HG02970 (cell line): ENCODE results near the gene ANKRD33B.
"Not testable (repeated sequence)": the region's sequence is repeated elsewhere in the genome, so short reads cannot be mapped to it uniquely, and the experiment has no call there.

Source experiments
- ATAC-seq: cut with Tn5 transposase; IDR thresholded peaks from one replicate; pipeline ENCODE4 v1.9.1; 2021; ENCODE audit warnings: mild to moderate bottlenecking, moderate library complexity, moderate number of reproducible peaks; ENCODE audit not compliant: unreplicated experiment, low FRiP score

The ANKRD33B gene

GRCh38 chr5:10556289-10556807, 7.5 kb upstream of the ANKRD33B start:
- no peak for ATAC-seq

DNA sequence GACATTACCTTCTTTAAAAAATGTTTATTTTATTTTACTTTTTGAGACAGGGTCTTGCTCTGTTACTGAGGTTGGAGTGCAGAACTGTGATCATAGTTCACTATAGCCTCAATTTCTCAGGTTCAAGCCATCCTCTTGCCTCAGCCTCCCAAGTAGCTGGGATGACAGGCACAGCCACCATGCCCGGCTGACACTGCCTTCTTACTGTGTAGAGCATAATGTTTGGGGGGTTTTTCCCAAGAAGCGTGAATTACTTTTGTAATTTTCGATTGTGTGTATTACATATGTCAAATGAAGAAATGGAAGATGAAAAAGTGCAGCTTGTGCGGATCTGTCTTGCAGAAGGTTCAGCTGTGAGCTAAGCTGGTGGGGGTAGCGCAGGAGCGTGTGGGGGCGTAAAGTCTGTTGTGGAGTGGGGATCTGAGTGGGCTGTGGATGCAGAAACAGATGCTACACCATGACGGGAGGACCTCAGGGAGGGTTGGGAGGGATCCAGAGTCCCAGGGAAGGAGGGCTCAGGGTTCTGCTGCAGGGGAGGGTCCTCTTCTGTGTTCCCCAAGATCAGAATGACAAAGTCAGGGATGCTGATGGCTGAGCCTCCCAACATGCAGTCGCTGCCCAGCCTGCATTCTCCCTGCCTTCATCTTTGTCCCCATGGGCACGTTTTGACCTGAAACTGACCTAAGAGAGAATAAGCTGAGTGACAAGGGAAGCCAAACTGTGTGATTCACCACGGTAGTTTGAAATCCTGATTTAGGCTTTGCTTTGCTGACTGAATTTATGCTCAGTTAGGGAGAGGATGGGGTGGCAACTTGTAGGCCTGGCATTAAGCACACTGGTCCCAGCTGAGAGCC, 6.8 kb upstream of the ANKRD33B start:
- ATAC-seq: no peak

GRCh38 chr5:10559151-10559550, 4.7 kb upstream of the ANKRD33B start:
- no peak for ATAC-seq

- no peak for ATAC-seq
Measured at GRCh38 chr5:10559871-10560270, 4.0 kb upstream of the ANKRD33B start.

GRCh38 chr5:10562201-10563109, 1.4 kb upstream of the ANKRD33B start:
- ATAC-seq: no peak

GRCh38 chr5:10563110-10563944, 543 bp upstream of the ANKRD33B start:
- ATAC-seq: peak; percentile 37

- ATAC-seq: no peak
Measured at GRCh38 chr5:10564838-10565784, 1.2 kb downstream of the ANKRD33B start.

- ATAC-seq: no peak
Measured at GRCh38 chr5:10565785-10566542, 2.1 kb downstream of the ANKRD33B start.

DNA sequence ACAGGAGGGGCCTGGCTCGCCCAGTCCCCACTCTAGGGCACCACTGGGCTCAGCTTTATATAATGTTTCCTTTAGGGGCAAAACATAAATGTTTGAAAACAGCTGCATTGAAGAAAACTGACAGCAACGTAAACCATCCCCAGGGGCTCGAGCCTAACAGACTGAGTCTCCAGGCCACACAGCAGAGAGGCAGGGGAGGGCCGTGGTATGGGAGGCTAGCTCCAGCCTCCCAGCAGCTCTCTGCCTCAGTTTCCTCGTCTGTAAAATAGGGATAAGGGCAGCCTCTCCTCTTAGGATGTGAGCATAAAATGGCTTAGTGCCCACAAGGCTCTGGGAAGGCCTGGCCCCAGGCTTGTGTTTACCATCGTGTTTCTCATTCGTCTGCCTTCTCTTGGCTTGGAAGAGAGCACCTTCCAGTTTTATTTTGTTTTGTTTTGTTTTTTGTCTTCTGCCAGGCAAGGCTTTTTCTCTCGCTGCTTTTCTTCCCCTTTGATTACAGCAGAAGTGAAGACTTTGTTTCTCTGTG, 2.7 kb downstream of the ANKRD33B start:
- ATAC-seq: no peak

- ATAC-seq: no peak
Measured at GRCh38 chr5:10567121-10567591, 3.3 kb downstream of the ANKRD33B start.

GRCh38 chr5:10567781-10568321, 4.0 kb downstream of the ANKRD33B start:
- ATAC-seq: no peak

- ATAC-seq: not testable (repeated sequence)
Measured at GRCh38 chr5:10570540-10570939, 6.7 kb downstream of the ANKRD33B start.

DNA sequence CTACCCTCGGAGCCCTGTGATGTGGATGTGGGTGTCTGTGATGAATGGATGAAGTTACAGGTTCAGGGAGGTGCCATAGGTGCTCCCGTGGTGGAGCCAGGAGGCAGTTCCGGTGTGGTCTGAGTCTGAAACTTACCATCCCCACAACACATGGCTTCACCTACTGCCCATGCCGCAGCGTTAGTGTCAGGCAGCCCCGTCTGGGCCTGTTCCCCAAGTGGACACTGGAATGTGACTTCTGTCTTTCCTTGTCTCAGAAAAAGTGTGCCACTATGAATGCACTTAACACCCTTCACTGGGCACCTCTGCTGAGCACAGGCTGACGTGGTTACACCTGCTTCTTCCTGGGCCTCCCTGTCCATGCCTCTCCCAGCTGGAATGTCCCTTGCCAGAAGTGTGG, 8.6 kb downstream of the ANKRD33B start:
- no peak for ATAC-seq

DNA sequence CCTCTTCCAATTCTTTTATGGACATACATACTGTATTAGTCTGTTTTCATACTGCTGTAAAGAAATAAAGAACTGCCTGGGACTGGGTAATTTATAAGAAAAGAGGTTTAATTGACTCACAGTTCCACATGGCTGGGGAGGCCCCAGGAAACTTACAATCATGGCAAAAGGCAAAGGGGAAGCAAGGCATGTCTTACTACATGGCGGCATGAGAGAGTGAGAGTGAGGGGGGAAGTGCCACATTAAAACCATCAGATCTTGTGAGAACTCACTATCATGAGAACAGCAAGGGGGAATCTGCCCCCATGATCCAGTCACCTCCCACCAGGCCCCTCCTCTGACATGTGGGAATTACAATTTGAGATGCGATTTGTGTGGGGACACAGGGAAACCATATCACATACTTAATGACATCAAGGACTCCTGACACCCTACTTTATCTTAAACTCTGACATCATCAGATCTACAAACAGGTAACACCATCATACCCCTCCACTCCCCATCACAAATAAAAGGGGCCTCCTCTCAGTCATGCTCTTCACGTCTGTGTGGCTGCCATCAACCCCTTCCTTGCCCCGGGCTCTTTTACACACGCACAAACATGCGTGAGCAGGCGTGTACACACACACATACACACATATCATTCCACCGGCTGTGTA, 9.7 kb downstream of the ANKRD33B start:
- no peak for ATAC-seq

DNA sequence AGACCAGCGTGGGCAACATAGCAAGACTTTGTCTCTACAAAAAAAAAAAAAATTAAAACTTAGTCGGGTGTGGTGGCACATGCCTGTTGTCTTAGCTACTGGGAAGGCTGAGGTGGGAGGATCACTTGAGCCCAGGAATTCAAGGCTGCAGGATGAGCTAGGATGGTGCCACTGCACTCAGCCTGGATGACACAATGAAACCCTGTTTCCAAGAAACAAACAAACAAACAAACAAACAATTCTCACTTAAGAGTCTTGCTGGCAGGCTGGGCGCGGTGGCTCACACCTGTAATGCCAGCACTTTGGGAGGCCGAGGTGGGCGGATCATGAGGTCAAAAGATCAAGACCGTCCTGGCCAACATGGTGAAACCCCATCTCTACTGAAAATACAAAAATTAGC, 11.0 kb downstream of the ANKRD33B start:
- not testable (repeated sequence) for ATAC-seq

DNA sequence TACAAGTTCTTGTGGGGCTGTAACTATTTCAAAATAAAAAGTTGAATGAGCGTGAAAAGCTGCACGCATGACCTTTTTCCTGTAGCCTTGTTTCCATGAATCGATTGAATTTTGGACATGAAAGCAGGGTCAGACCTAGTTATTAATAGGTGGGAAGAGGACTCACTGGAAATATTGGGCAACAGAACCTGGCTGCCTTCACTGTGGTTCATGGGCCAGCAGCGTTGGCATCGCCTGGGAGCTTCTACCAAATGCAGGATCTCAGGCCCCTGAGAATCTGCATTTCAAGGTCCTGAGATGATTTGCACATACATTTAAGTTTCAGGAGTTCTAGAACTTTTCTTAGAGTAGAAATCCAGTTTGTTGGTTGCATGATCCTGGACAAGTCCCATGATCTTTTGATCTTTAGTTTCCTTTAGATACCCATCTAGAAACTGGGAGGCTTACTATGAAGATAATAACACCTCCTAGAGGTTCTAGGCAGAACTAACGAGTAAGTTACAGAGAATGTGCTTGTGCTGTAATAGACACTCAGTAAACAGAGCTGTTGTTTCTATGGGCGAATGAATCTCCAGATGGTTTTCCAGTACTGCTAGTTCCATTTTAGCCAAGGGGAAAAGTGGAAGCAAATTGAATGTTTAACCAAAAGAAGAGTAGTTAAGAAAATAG, 12.4 kb downstream of the ANKRD33B start:
- ATAC-seq: no peak

- ATAC-seq: no peak
Measured at GRCh38 chr5:10576790-10577189, 12.9 kb downstream of the ANKRD33B start.
